HG03521 (cell line): ENCODE results near the gene PDRG1.

Experiments used
- ATAC-seq: cut with Tn5 transposase; IDR thresholded peaks from one replicate; pipeline ENCODE4 v1.9.1; 2021; ENCODE audit warnings: mild to moderate bottlenecking, moderate library complexity; ENCODE audit not compliant: unreplicated experiment

Gene PDRG1

GRCh38 chr20:31967830-31968249, 16.0 kb upstream of the PDRG1 start, which contains the start of gene XKR7:
TSS of gene XKR7 (plus strand) at chr20:31968151. CDS start at chr20:31968176, 25 bp downstream.
- no peak for ATAC-seq

- no peak for ATAC-seq
Measured at GRCh38 chr20:31966991-31967655, 15.3 kb upstream of the PDRG1 start.

- ATAC-seq: no peak
Measured at GRCh38 chr20:31963889-31964288, 12.0 kb upstream of the PDRG1 start.

- no peak for ATAC-seq
Measured at GRCh38 chr20:31962761-31963160, 10.9 kb upstream of the PDRG1 start.

- ATAC-seq: no peak
Measured at GRCh38 chr20:31956556-31957526, 5.0 kb upstream of the PDRG1 start.

GRCh38 chr20:31954500-31954899, 2.7 kb upstream of the PDRG1 start:
- no peak for ATAC-seq

GRCh38 chr20:31953556-31954148, 1.8 kb upstream of the PDRG1 start:
- ATAC-seq: no peak

- ATAC-seq: no peak
Measured at GRCh38 chr20:31951203-31951529, 680 bp downstream of the PDRG1 start.

GRCh38 chr20:31949877-31950646, 1.8 kb downstream of the PDRG1 start:
- no peak for ATAC-seq

- ATAC-seq: no peak
Measured at GRCh38 chr20:31948008-31948407, 3.8 kb downstream of the PDRG1 start.

GRCh38 chr20:31945785-31946184, 6.1 kb downstream of the PDRG1 start:
- no peak for ATAC-seq

GRCh38 chr20:31945319-31945718, 6.5 kb downstream of the PDRG1 start:
- no peak for ATAC-seq

- ATAC-seq: no peak
Measured at GRCh38 chr20:31943052-31943471, 8.8 kb downstream of the PDRG1 start.

GRCh38 chr20:31939661-31940060, 12.2 kb downstream of the PDRG1 start:
- ATAC-seq: no peak

- ATAC-seq: no peak
Measured at GRCh38 chr20:31937820-31938219, 14.0 kb downstream of the PDRG1 start.

GRCh38 chr20:31936420-31936819, 15.4 kb downstream of the PDRG1 start:
- ATAC-seq: no peak

GRCh38 chr20:31934968-31935764, 16.7 kb downstream of the PDRG1 start:
- no peak for ATAC-seq

GRCh38 chr20:31934491-31934890, 17.4 kb downstream of the PDRG1 start:
- ATAC-seq: no peak

- ATAC-seq: no peak
Measured at GRCh38 chr20:31933698-31934097, 18.1 kb downstream of the PDRG1 start.

- ATAC-seq: no peak
Measured at GRCh38 chr20:31930779-31931178, 21.1 kb downstream of the PDRG1 start.
